Parathyroid adenoma (tissue), 2 donors: ENCODE measurements around the gene LYZ.

Experiments
- H2AFZ ChIP-seq: fragments of 300-600 bp; sonication (generic); one replicate; pipeline ENCODE4 v1.7.0; 2017; ENCODE audit warnings: antibody characterized with exemption, mild to moderate bottlenecking
- H3K27ac ChIP-seq: fragments of 300-600 bp; sonication (generic); one replicate; pipeline ENCODE4 v1.7.0; 2017
- H3K27me3 ChIP-seq: fragments of 300-600 bp; sonication (generic); one replicate; pipeline ENCODE4 v1.7.0; 2017; ENCODE audit warnings: low read length; ENCODE audit not compliant: control insufficient read depth, insufficient read depth
- H3K36me3 ChIP-seq: fragments of 300-600 bp; sonication (generic); one replicate; pipeline ENCODE4 v1.7.0; 2017; ENCODE audit warnings: low read length; ENCODE audit not compliant: control insufficient read depth, insufficient read depth
- H3K4me1 ChIP-seq: fragments of 300-600 bp; sonication (generic); one replicate; pipeline ENCODE4 v1.7.0; 2017; ENCODE audit warnings: control low read depth
- H3K4me2 ChIP-seq: fragments of 300-600 bp; sonication (generic); one replicate; pipeline ENCODE4 v1.7.0; 2017; ENCODE audit warnings: low read length
- H3K4me3 ChIP-seq: fragments of 300-600 bp; sonication (generic); one replicate; pipeline ENCODE4 v1.7.0; 2017; ENCODE audit warnings: low read depth, low read length
- H3K79me2 ChIP-seq: fragments of 300-600 bp; sonication (generic); one replicate; pipeline ENCODE4 v1.7.0; 2017; ENCODE audit warnings: control low read depth
- H3K9ac ChIP-seq: fragments of 300-600 bp; sonication (generic); one replicate; pipeline ENCODE4 v1.7.0; 2017; ENCODE audit warnings: mild to moderate bottlenecking
- H3K9me3 ChIP-seq: fragments of 300-600 bp; sonication (generic); one replicate; pipeline ENCODE4 v1.7.0; 2017; ENCODE audit warnings: low read length; ENCODE audit not compliant: control insufficient read depth
- CTCF ChIP-seq: fragments of 300-600 bp; sonication (generic); IDR thresholded peaks from one replicate; pipeline ENCODE4 v1.7.0; 2017; ENCODE audit warnings: antibody characterized with exemption, mild to moderate bottlenecking
- donor health status: primary hyperparathyroidism.

LYZ gene

DNA sequence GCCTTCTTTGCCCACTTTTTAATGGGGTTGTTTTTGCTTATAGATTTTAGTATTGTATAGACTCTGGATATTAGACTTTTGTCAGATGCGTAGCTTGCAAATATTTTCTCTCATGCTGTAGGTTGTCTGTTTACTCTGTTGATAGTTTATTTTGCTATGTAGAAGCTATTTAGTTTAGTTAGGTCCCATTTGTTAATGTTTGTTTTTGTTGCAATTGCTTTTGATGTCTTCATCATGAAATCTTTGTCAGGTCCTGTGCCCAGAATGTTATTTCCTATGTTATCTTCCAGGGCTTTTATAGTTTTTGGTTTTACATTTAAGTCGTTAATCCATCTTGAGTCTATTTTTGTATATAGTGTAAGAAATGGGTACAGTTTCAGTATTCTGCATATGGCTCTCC is 30.0 kb upstream of the LYZ start:
- Histone ChIP-seq H3K27ac (no peak overlapping the region), H3K4me3 (no peak overlapping the region), H3K36me3 (no peaks in the 10 kb centered on the region), H2AFZ (no peak overlapping the region), H3K79me2 (no peaks in the 10 kb centered on the region), H3K9ac (no peak overlapping the region), H3K27me3 (no peaks in the 10 kb centered on the region), H3K4me1 (no peaks in the 10 kb centered on the region), H3K4me2 (no peak overlapping the region), H3K9me3 (no peaks in the 10 kb centered on the region)
- TF ChIP-seq CTCF = no peak

- no peak overlapping the region for H2AFZ ChIP-seq
- H3K4me3 ChIP-seq = no peak overlapping the region
- no peak for TF ChIP-seq CTCF
Measured at GRCh38 chr12:69321351-69321750, 26.8 kb upstream of the LYZ start.

DNA sequence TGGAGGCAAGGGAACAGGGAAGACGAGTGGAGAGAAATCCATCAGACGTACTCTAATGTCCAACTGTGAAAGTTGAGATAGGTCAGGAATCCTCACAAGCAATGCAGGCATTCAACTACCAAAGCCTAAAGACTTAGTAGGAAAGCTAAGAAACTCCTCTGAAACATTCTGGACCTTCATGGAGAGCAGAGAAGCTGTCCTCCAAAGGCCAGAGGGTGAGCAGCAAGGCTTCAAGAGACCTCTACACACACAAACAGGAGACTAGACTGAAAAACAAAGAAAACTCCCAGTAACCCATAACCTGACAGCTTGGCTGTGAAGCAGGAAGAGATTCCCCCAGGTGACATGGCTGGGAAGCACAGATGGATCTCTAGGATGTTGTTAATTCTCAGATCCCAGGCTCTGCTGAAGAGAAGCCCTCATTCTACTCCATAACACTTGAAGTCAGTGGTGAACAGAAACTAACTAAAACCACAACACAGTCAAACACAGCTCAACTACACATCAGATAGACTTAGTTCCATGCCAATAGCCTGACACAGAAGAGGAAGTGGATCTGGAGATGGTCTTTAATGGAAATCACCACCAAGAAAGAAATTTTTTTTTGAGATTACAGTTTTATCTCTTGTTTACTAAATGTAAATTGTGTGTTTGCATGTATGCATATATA is 23.2 kb upstream of the LYZ start:
- Histone ChIP-seq H3K36me3 (no peaks in the 10 kb centered on the region), H2AFZ (no peak overlapping the region), H3K9me3 (no peaks in the 10 kb centered on the region), H3K27ac (no peak overlapping the region), H3K4me1 (no peaks in the 10 kb centered on the region), H3K27me3 (no peaks in the 10 kb centered on the region), H3K4me2 (no peak overlapping the region), H3K4me3 (no peak overlapping the region), H3K9ac (no peak overlapping the region), H3K79me2 (no peaks in the 10 kb centered on the region)
- no peak for TF ChIP-seq CTCF

More at GRCh38 chr12:69321351-69321750, 26.8 kb upstream of the LYZ start:
- no peak overlapping the region for H3K27ac ChIP-seq
- H3K9ac ChIP-seq = no peak overlapping the region
- H3K27me3 ChIP-seq = no peaks in the 10 kb centered on the region
- H3K36me3 ChIP-seq = no peaks in the 10 kb centered on the region
- no peaks in the 10 kb centered on the region for H3K4me1 ChIP-seq
- H3K79me2 ChIP-seq = no peaks in the 10 kb centered on the region
- no peak overlapping the region for H3K4me2 ChIP-seq
- no peaks in the 10 kb centered on the region for H3K9me3 ChIP-seq

GRCh38 chr12:69328426-69328825 is 19.8 kb upstream of the LYZ start:
- TF ChIP-seq CTCF = no peak
- Histone ChIP-seq H2AFZ (no peak overlapping the region), H3K9me3 (no peaks in the 10 kb centered on the region), H3K79me2 (no peaks in the 10 kb centered on the region), H3K27me3 (no peaks in the 10 kb centered on the region), H3K36me3 (no peaks in the 10 kb centered on the region), H3K9ac (no peak overlapping the region), H3K4me2 (no peak overlapping the region), H3K4me1 (no peaks in the 10 kb centered on the region), H3K4me3 (no peak overlapping the region), H3K27ac (no peak overlapping the region)
